Breast epithelium (tissue), 3 donors: Measurements from ENCODE around the gene DNASE2.

Experiments used
- POLR2A ChIP-seq: fragments of 450-650 bp; IDR thresholded peaks from one replicate; pipeline ENCODE4 v1.6.1; 2016; ENCODE audit warnings: antibody characterized with exemption, mild to moderate bottlenecking, moderate library complexity
- TF ChIP-seq, protein P1 (sequence below), 3 donors: fragments of 450-650 bp; IDR thresholded peaks; one replicate each; pipeline ENCODE4 v1.5.1; 2016 to 2017; ENCODE audit warnings: antibody characterized with exemption in 3 of 3, mild to moderate bottlenecking in 3 of 3, moderate library complexity in 3 of 3

- TF ChIP-seq POLR2A: no peak
- TF ChIP-seq, protein P1, sequence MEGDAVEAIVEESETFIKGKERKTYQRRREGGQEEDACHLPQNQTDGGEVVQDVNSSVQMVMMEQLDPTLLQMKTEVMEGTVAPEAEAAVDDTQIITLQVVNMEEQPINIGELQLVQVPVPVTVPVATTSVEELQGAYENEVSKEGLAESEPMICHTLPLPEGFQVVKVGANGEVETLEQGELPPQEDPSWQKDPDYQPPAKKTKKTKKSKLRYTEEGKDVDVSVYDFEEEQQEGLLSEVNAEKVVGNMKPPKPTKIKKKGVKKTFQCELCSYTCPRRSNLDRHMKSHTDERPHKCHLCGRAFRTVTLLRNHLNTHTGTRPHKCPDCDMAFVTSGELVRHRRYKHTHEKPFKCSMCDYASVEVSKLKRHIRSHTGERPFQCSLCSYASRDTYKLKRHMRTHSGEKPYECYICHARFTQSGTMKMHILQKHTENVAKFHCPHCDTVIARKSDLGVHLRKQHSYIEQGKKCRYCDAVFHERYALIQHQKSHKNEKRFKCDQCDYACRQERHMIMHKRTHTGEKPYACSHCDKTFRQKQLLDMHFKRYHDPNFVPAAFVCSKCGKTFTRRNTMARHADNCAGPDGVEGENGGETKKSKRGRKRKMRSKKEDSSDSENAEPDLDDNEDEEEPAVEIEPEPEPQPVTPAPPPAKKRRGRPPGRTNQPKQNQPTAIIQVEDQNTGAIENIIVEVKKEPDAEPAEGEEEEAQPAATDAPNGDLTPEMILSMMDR (IDR thresholded peaks at IDR 0.05): no peak
These were observed 6.9 kb upstream of the DNASE2 start for GRCh38 chr19:12888006-12888603.
